HEK293T (cell line): ENCODE data around the gene LRP5.

Experiments used
- CTCF ChIA-PET: fragments of 350-600 bp; formaldehyde crosslinking; extraction: SDS; loops from one replicate; lab custom pipeline; 2021; ENCODE audit warnings: antibody characterized with exemption, inconsistent platforms; lab: Yijun Ruan, JAX
- POLR2A ChIA-PET: fragments of 350-600 bp; formaldehyde crosslinking; extraction: SDS; loops from one replicate; lab custom pipeline; 2020; ENCODE audit warnings: antibody characterized with exemption, inconsistent platforms; lab: Yijun Ruan, JAX
- DNase-seq: peaks from one replicate; pipeline ENCODE4 v3.0.0; 2012; ENCODE audit warnings: mixed read lengths; ENCODE audit errors: extremely low spot score
- ARNT ChIP-seq: fragments of 450-650 bp; IDR thresholded peaks from 2 replicates; pipeline ENCODE4 v1.6.1; 2017; ENCODE audit warnings: mild to moderate bottlenecking
- BHLHE40 ChIP-seq: fragments of 450-650 bp; IDR thresholded peaks from 2 replicates; pipeline ENCODE4 v1.6.1; 2016; ENCODE audit warnings: mild to moderate bottlenecking, moderate library complexity, borderline replicate concordance
- CTBP1 ChIP-seq: fragments of 450-650 bp; IDR thresholded peaks from 2 replicates; pipeline ENCODE4 v1.6.1; 2016; ENCODE audit warnings: borderline replicate concordance
- ELF4 ChIP-seq: fragments of 450-650 bp; IDR thresholded peaks from 2 replicates; pipeline ENCODE4 v1.6.1; 2017; ENCODE audit warnings: antibody characterized with exemption
- FOXA1 ChIP-seq: fragments of 450-650 bp; IDR thresholded peaks from 2 replicates; pipeline ENCODE4 v1.6.1; 2016; ENCODE audit warnings: mild to moderate bottlenecking
- FOXK2 ChIP-seq: fragments of 450-650 bp; IDR thresholded peaks from 2 replicates; pipeline ENCODE4 v1.6.1; 2016; ENCODE audit warnings: mild to moderate bottlenecking
- FOXM1 ChIP-seq: fragments of 450-650 bp; IDR thresholded peaks from 2 replicates; pipeline ENCODE4 v1.6.1; 2017; ENCODE audit warnings: mild to moderate bottlenecking, borderline replicate concordance
- HDGF ChIP-seq: fragments of 450-650 bp; IDR thresholded peaks from 2 replicates; pipeline ENCODE4 v1.6.1; 2017; ENCODE audit warnings: antibody characterized with exemption, borderline replicate concordance
- L3MBTL2 ChIP-seq: fragments of 450-650 bp; conservative IDR thresholded peaks from 2 replicates; pipeline ENCODE4 v1.6.1; 2016; ENCODE audit warnings: mild to moderate bottlenecking
- LEF1 ChIP-seq: fragments of 450-650 bp; IDR thresholded peaks from 2 replicates; pipeline ENCODE4 v1.6.1; 2017; ENCODE audit warnings: mild to moderate bottlenecking, borderline replicate concordance
- NFRKB ChIP-seq: fragments of 450-650 bp; IDR thresholded peaks from 2 replicates; pipeline ENCODE4 v1.6.1; 2016; ENCODE audit warnings: mild to moderate bottlenecking, moderate library complexity
- PKNOX1 ChIP-seq: fragments of 450-650 bp; IDR thresholded peaks from 2 replicates; pipeline ENCODE4 v1.6.1; 2016
- SP1 ChIP-seq: fragments of 450-650 bp; IDR thresholded peaks from 2 replicates; pipeline ENCODE4 v1.6.1; 2017
- SUZ12 ChIP-seq: fragments of 450-650 bp; IDR thresholded peaks from 2 replicates; pipeline ENCODE4 v1.6.1; 2016; ENCODE audit warnings: mild to moderate bottlenecking
- TARDBP ChIP-seq: fragments of 450-650 bp; IDR thresholded peaks from 2 replicates; pipeline ENCODE4 v1.6.1; 2016
- ZNF384 ChIP-seq: fragments of 450-650 bp; IDR thresholded peaks from 2 replicates; pipeline ENCODE4 v1.6.1; 2016

Gene LRP5

GRCh38 chr11:68402355-68403031, 90.1 kb downstream of the LRP5 start:
- ChIA-PET CTCF (interaction anchor here (0.8 kb wide), 1 partner anchor 18 kb away, joined by 3 read pairs; no protein-coding TSS in a partner anchor), POLR2A (no interaction called here)
- TF ChIP-seq CTBP1 = no peak
- DNase-seq = no peak

DNA sequence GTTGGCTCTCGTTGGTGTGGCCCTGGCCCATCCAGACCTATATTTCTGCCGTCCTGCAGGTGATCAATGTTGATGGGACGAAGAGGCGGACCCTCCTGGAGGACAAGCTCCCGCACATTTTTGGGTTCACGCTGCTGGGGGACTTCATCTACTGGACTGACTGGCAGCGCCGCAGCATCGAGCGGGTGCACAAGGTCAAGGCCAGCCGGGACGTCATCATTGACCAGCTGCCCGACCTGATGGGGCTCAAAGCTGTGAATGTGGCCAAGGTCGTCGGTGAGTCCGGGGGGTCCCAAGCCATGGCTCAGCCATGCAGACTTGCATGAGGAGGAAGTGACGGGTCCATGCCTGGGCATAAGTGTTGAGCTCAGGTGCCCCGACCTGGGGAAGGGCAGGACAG, 91.0 kb downstream of the LRP5 start:
- DNase-seq = no peak
- TF ChIP-seq NFRKB (no peak), SP1 (no peak), FOXM1 (no peak), FOXA1 (no peak), SUZ12 (no peak), BHLHE40 (no peak), LEF1 (no peak), ZNF384 (no peak), HDGF (no peak), FOXK2 (no peak), PKNOX1 (no peak), ARNT (no peak), CTBP1 (no peak), ELF4 (no peak), TARDBP (no peak), L3MBTL2 (no peak)
- POLR2A ChIA-PET = no interaction called here
- CTCF ChIA-PET = interaction anchor here (0.8 kb wide), 1 partner anchor 17 kb away, joined by 3 read pairs; no protein-coding TSS in a partner anchor

- no peak for TF ChIP-seq ELF4
- TF ChIP-seq FOXA1 = no peak
- CTCF ChIA-PET = no interaction called here
- no peak for DNase-seq
- POLR2A ChIA-PET = no interaction called here
Observed at GRCh38 chr11:68403831-68404230, 91.4 kb downstream of the LRP5 start.

DNA sequence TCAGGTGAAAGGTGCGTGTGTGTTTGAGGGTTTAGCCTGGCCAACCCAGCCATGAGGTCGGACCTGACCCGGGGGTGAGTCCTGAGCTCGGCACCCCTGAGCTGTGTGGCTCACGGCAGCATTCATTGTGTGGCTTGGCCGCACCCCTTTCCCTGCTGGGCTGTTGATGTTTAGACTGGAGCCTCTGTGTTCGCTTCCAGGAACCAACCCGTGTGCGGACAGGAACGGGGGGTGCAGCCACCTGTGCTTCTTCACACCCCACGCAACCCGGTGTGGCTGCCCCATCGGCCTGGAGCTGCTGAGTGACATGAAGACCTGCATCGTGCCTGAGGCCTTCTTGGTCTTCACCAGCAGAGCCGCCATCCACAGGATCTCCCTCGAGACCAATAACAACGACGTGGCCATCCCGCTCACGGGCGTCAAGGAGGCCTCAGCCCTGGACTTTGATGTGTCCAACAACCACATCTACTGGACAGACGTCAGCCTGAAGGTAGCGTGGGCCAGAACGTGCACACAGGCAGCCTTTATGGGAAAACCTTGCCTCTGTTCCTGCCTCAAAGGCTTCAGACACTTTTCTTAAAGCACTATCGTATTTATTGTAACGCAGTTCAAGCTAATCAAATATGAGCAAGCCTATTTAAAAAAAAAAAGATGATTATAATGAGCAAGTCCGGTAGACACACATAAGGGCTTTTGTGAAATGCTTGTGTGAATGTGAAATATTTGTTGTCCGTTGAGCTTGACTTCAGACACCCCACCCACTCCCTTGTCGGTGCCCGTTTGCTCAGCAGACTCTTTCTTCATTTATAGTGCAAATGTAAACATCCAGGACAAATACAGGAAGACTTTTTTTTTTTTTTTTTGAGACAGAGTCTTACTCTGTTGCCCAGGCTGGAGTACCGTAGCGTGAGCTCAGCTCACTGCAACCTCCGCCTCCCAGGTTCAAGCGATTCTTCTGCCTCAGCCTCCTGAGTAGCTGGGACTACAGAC, 94.2 kb downstream of the LRP5 start:
- no peak for DNase-seq

GRCh38 chr11:68408512-68408911, 96.1 kb downstream of the LRP5 start:
- DNase-seq = no peak
- TF ChIP-seq FOXK2 = no peak
- TF ChIP-seq SP1 = no peak
- TF ChIP-seq L3MBTL2 = no peak
- TF ChIP-seq BHLHE40 = no peak
- no peak for TF ChIP-seq ARNT
- no peak for TF ChIP-seq CTBP1
- CTCF ChIA-PET = no interaction called here
- POLR2A ChIA-PET = no interaction called here

More for the DNA sequence above, 94.2 kb downstream of the LRP5 start:
- TF ChIP-seq HDGF (no peak), SP1 (no peak), PKNOX1 (no peak), L3MBTL2 (no peak), ELF4 (no peak), NFRKB (no peak), TARDBP (no peak), FOXA1 (no peak), BHLHE40 (no peak), FOXM1 (no peak), LEF1 (no peak), SUZ12 (no peak), ZNF384 (no peak), CTBP1 (no peak), FOXK2 (no peak)
- CTCF ChIA-PET = no interaction called here
- POLR2A ChIA-PET = no interaction called here

DNA sequence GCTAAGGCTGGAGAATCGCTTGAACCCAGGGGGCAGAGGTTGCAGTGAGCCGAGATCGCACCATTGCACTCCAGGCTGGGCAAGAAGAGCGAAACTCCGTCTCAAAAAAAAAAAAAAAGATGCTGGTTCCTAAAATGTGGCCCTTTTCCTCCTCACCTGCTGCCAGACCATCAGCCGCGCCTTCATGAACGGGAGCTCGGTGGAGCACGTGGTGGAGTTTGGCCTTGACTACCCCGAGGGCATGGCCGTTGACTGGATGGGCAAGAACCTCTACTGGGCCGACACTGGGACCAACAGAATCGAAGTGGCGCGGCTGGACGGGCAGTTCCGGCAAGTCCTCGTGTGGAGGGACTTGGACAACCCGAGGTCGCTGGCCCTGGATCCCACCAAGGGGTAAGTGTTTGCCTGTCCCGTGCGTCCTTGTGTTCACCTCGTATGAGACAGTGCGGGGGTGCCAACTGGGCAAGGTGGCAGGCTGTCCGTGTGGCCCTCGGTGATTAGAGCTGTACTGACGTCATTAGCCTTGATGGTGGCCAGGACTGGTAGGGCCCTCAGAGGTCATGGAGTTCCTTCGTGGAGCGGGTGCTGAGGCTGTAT, 97.5 kb downstream of the LRP5 start:
- no peak for DNase-seq
- ChIA-PET POLR2A (no interaction called here), CTCF (no interaction called here)
- TF ChIP-seq NFRKB (no peak), ELF4 (no peak), TARDBP (no peak), HDGF (no peak), SUZ12 (no peak), LEF1 (no peak), FOXA1 (no peak), SP1 (no peak), FOXK2 (no peak), FOXM1 (no peak), BHLHE40 (no peak), CTBP1 (no peak), ZNF384 (no peak), PKNOX1 (no peak)
